ENCODE measurements around the gene NUMB.

NUMB gene

DNA sequence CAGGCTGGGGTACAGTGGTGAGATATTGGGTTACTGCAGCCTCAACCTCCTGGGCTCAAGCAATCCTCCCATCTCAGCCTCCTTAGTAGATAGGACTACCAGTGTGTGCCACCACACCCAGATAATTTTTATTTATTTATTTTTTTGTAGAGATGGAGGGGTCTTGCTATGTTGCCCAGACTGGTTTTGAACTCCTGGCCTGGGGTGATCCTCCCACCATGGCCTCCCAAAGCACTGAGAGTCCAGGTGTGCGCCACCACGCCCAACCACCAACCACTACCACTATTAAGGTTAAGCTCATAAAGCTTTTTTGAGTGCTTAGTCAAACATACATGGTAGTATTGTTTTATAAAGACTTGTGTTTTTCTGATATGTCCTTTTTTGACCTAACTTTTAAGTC is 36.2 kb upstream of the NUMB start:
- Histone ChIP-seq H3K9me3 (ENCODE audit: insufficient read depth, low read length) (no peaks in the 10 kb centered on the region), H3K27ac (ENCODE audit: low read length) (no peak overlapping the region), H2AFZ (ENCODE audit: low read depth, low read length) (no peak overlapping the region), H3K9ac (ENCODE audit: low read length) (no peak overlapping the region), H4K20me1 (ENCODE audit: insufficient read depth, low read length) (no peaks in the 10 kb centered on the region), H3K27me3 (ENCODE audit: low read depth, low read length) (peaks cover 14% of the 10 kb centered on the region), H3K36me3 (replicated peaks; ENCODE audit: low read depth, low read length) (no peaks in the 10 kb centered on the region), H3K4me3 (ENCODE audit: low read length) (no peak overlapping the region), H3K4me1 (ENCODE audit: low read length) (no peaks in the 10 kb centered on the region), H3K4me2 (ENCODE audit: low read length) (no peak overlapping the region), H3K79me2 (ENCODE audit: low read length) (no peaks in the 10 kb centered on the region)
- TF ChIP-seq EZH2phosphoT487 (IDR thresholded peaks at IDR 0.05; ENCODE audit: low read depth) (no peak), CTCF (IDR thresholded peaks at IDR 0.05; ENCODE audit: low read depth, low read length) (no peak)

GRCh38 chr14:73492670-73493069 is 34.3 kb upstream of the NUMB start:
- Histone ChIP-seq H3K9me3 (ENCODE audit: insufficient read depth, low read length) (no peaks in the 10 kb centered on the region), H3K9ac (ENCODE audit: low read length) (no peak overlapping the region), H3K36me3 (replicated peaks; ENCODE audit: low read depth, low read length) (no peaks in the 10 kb centered on the region), H3K27me3 (ENCODE audit: low read depth, low read length) (peaks cover 9% of the 10 kb centered on the region), H3K4me3 (ENCODE audit: low read length) (no peak overlapping the region), H4K20me1 (ENCODE audit: insufficient read depth, low read length) (no peaks in the 10 kb centered on the region), H3K4me1 (ENCODE audit: low read length) (no peaks in the 10 kb centered on the region), H3K27ac (ENCODE audit: low read length) (no peak overlapping the region), H3K79me2 (ENCODE audit: low read length) (no peaks in the 10 kb centered on the region), H2AFZ (ENCODE audit: low read depth, low read length) (no peak overlapping the region), H3K4me2 (ENCODE audit: low read length) (no peak overlapping the region)
- TF ChIP-seq EZH2phosphoT487 (IDR thresholded peaks at IDR 0.05; ENCODE audit: low read depth) (no peak), CTCF (IDR thresholded peaks at IDR 0.05; ENCODE audit: low read depth, low read length) (no peak)

- Histone ChIP-seq H3K9me3 (ENCODE audit: insufficient read depth, low read length) (no peaks in the 10 kb centered on the region), H2AFZ (ENCODE audit: low read depth, low read length) (no peak overlapping the region), H3K36me3 (replicated peaks; ENCODE audit: low read depth, low read length) (no peaks in the 10 kb centered on the region), H3K9ac (ENCODE audit: low read length) (no peak overlapping the region), H3K79me2 (ENCODE audit: low read length) (no peaks in the 10 kb centered on the region), H3K27me3 (ENCODE audit: low read depth, low read length) (peaks cover 9% of the 10 kb centered on the region), H3K4me1 (ENCODE audit: low read length) (no peaks in the 10 kb centered on the region), H4K20me1 (ENCODE audit: insufficient read depth, low read length) (no peaks in the 10 kb centered on the region), H3K27ac (ENCODE audit: low read length) (no peak overlapping the region), H3K4me3 (ENCODE audit: low read length) (no peak overlapping the region), H3K4me2 (ENCODE audit: low read length) (no peak overlapping the region)
- no peak for TF ChIP-seq EZH2phosphoT487 (IDR thresholded peaks at IDR 0.05; ENCODE audit: low read depth)
- no peak for TF ChIP-seq CTCF (IDR thresholded peaks at IDR 0.05; ENCODE audit: low read depth, low read length)
Observed at GRCh38 chr14:73492043-73492552, 33.8 kb upstream of the NUMB start.

- TF ChIP-seq EZH2phosphoT487 (IDR thresholded peaks at IDR 0.05; ENCODE audit: low read depth) (no peak), CTCF (IDR thresholded peaks at IDR 0.05; ENCODE audit: low read depth, low read length) (no peak)
- no peaks in the 10 kb centered on the region for H3K79me2 ChIP-seq (ENCODE audit: low read length)
- no peak overlapping the region for H3K9ac ChIP-seq (ENCODE audit: low read length)
- no peaks in the 10 kb centered on the region for H3K36me3 ChIP-seq (replicated peaks; ENCODE audit: low read depth, low read length)
- no peak overlapping the region for H2AFZ ChIP-seq (ENCODE audit: low read depth, low read length)
- H3K27ac ChIP-seq (ENCODE audit: low read length) = no peak overlapping the region
- no peaks in the 10 kb centered on the region for H3K9me3 ChIP-seq (ENCODE audit: insufficient read depth, low read length)
- peak overlapping the region; percentile 64; the same call in 1 of the 2 replicates for H3K4me3 ChIP-seq (ENCODE audit: low read length)
- peaks cover 9% of the 10 kb centered on the region for H3K27me3 ChIP-seq (ENCODE audit: low read depth, low read length)
- H3K4me1 ChIP-seq (ENCODE audit: low read length) = peaks cover 4% of the 10 kb centered on the region
- H4K20me1 ChIP-seq (ENCODE audit: insufficient read depth, low read length) = no peaks in the 10 kb centered on the region
- H3K4me2 ChIP-seq (ENCODE audit: low read length) = peak overlapping the region; percentile 43; the same call in 1 of the 2 replicates
Observed at GRCh38 chr14:73491256-73492042, 33.1 kb upstream of the NUMB start.

Data from OCI-LY3 (cell line).